HepG2 (cell line): ENCODE data around the gene ARHGAP25. TPM values are rescaled to one million over a fixed set of nuclear protein-coding genes. Genes with fewer than 3 reads are reported as not detected.

Experiments used
- ATAC-seq: fragments of 200-7000 bp; cut with Tn5 transposase; 3 replicates; pipeline ENCODE4 v1.9.1; 2020; ENCODE audit warnings: mild to moderate bottlenecking, moderate library complexity
- BruUV-seq: library from RNA; stranded (reverse); fragments of 400-500 nt; replicated peaks from 2 replicates; lab custom pipeline; 2021; lab: Mats Ljungman, UMichigan
- CTCF ChIA-PET: fragments of 300-600 bp; formaldehyde crosslinking; extraction: SDS; loops from one replicate; lab custom pipeline; 2021; ENCODE audit warnings: low total read pairs, inconsistent platforms, low intra/inter-chr PET ratio; lab: Yijun Ruan, JAX
- POLR2A ChIA-PET: fragments of 350-600 bp; sonication (Branson Sonifier 250); formaldehyde crosslinking; loops from one replicate; lab custom pipeline; 2020; ENCODE audit warnings: antibody characterized with exemption, inconsistent platforms; lab: Yijun Ruan, JAX
- DNase-seq: peaks from one replicate; pipeline ENCODE4 v3.0.0-alpha.2; 2015; ENCODE audit warnings: low spot score
- FAIRE-seq: peaks from 3 replicates; lab custom pipeline; 2011; peaks lifted over from hg19 to GRCh38; lab: Jason Lieb, UNC
- H2AFZ ChIP-seq: one replicate; pipeline ENCODE4 v1.6.1; 2011; ENCODE audit warnings: low read length, inconsistent platforms
- H3K27ac ChIP-seq: fragments of 300-600 bp; 3 replicates; pipeline ENCODE4 v1.8.0; 2011; ENCODE audit warnings: mixed run types, mild to moderate bottlenecking, mixed read lengths, low read length, inconsistent platforms; ENCODE audit not compliant: insufficient read depth; ENCODE audit errors: extremely low read length
- H3K27me3 ChIP-seq, 2 experiments: fragments of 200-600 bp in 1 of 2; 2 replicates in 1 of 2; 3 replicates in 1 of 2; pipeline versions ENCODE4 v1.6.0 to v1.8.0; 2011; ENCODE audit warnings: low read length in 2 of 2, mild to moderate bottlenecking in 2 of 2, moderate library complexity in 2 of 2, inconsistent platforms in 1 of 2; ENCODE audit not compliant: insufficient read depth in 2 of 2, control insufficient read depth in 1 of 2
- H3K36me3 ChIP-seq, 2 experiments: fragments of 200-600 bp in 1 of 2; replicated peaks in 1 of 2; 2 replicates in 1 of 2; 3 replicates in 1 of 2; pipeline versions ENCODE4 v1.5.1 to v1.8.0; 2011; ENCODE audit warnings: low read length in 2 of 2, inconsistent platforms in 1 of 2; ENCODE audit not compliant: insufficient read depth in 2 of 2, control insufficient read depth in 1 of 2
- H3K4me1 ChIP-seq: 2 replicates; pipeline ENCODE4 v1.5.1; 2012; ENCODE audit warnings: low read length, inconsistent platforms; ENCODE audit not compliant: insufficient read depth
- H3K4me2 ChIP-seq: 2 replicates; pipeline ENCODE4 v1.6.0; 2011; ENCODE audit warnings: low read depth, low read length, inconsistent platforms
- H3K4me3 ChIP-seq, 3 experiments: fragments of 200-600 bp in 1 of 3; sonication (generic), shearing (Covaris generic) in 1 of 3; replicated peaks in 1 of 3; 2 replicates each; pipeline ENCODE4 v1.5.1; 2011 to 2016; ENCODE audit warnings: low read length in 3 of 3, inconsistent platforms in 2 of 3, low read depth in 2 of 3, mild to moderate bottlenecking in 2 of 3, control low read depth in 1 of 3, mixed read lengths in 1 of 3; ENCODE audit not compliant: insufficient read depth in 1 of 3
- H3K79me2 ChIP-seq: one replicate; pipeline ENCODE4 v1.6.1; 2011; ENCODE audit warnings: low read length, inconsistent platforms; ENCODE audit not compliant: insufficient read depth
- H3K9ac ChIP-seq: 2 replicates; pipeline ENCODE4 v1.6.0; 2011; ENCODE audit warnings: mild to moderate bottlenecking, low read depth, low read length, inconsistent platforms; ENCODE audit not compliant: insufficient read depth
- H3K9me3 ChIP-seq: 2 replicates; pipeline ENCODE4 v1.5.1; 2012; ENCODE audit warnings: mild to moderate bottlenecking, low read length
- H4K20me1 ChIP-seq: 2 replicates; pipeline ENCODE4 v1.6.0; 2011; ENCODE audit warnings: inconsistent platforms, mild to moderate bottlenecking, low read length, moderate library complexity; ENCODE audit not compliant: insufficient read depth
- BCL6 ChIP-seq: IDR thresholded peaks from 2 replicates; pipeline ENCODE4 v1.6.1; 2016; ENCODE audit warnings: missing genetic modification reagents, missing compliant biosample characterization
- CBX1 ChIP-seq: IDR thresholded peaks from one replicate; pipeline ENCODE4 v1.6.1; 2016; ENCODE audit warnings: antibody characterized with exemption, low read depth
- EED ChIP-seq: sonication (generic); formaldehyde crosslinking; IDR thresholded peaks from 2 replicates; pipeline ENCODE4 v1.5.0; 2020; ENCODE audit warnings: mild to moderate bottlenecking, missing genetic modification reagents
- FOXA3 ChIP-seq: IDR thresholded peaks from 2 replicates; pipeline ENCODE4 v1.6.1; 2016; ENCODE audit warnings: missing genetic modification reagents, missing compliant biosample characterization
- GATAD1 ChIP-seq: IDR thresholded peaks from 2 replicates; pipeline ENCODE4 v1.6.1; 2016; ENCODE audit warnings: missing genetic modification reagents, missing compliant biosample characterization
- HNF1B ChIP-seq: sonication (generic); formaldehyde crosslinking; IDR thresholded peaks from 2 replicates; pipeline ENCODE4 v1.5.1; 2020; ENCODE audit warnings: mild to moderate bottlenecking, moderate library complexity, missing genetic modification reagents
- IRX3 ChIP-seq: sonication (generic); formaldehyde crosslinking; IDR thresholded peaks from 2 replicates; pipeline ENCODE4 v1.8.1; 2023; ENCODE audit warnings: mild to moderate bottlenecking, low read depth, missing genetic modification reagents, borderline replicate concordance
- KDM2A ChIP-seq: sonication (generic); formaldehyde crosslinking; IDR thresholded peaks from 2 replicates; pipeline ENCODE4 v1.4.0; 2020; ENCODE audit warnings: low read depth, missing genetic modification reagents, borderline replicate concordance
- KLF12 ChIP-seq: sonication (generic); formaldehyde crosslinking; IDR thresholded peaks from 2 replicates; pipeline ENCODE4 v1.4.0; 2020; ENCODE audit warnings: missing genetic modification reagents, borderline replicate concordance
- KLF9 ChIP-seq: IDR thresholded peaks from 2 replicates; pipeline ENCODE4 v1.6.1; 2016; ENCODE audit warnings: low read depth
- PCBP2 ChIP-seq: fragments of 200-400 bp; formaldehyde crosslinking; optimal IDR thresholded peaks from 2 replicates; pipeline ENCODE3; 2018; ENCODE audit warnings: low read length, low read depth; ENCODE audit not compliant: poor library complexity, severe bottlenecking
- REPIN1 ChIP-seq: sonication (generic); formaldehyde crosslinking; IDR thresholded peaks from 2 replicates; pipeline ENCODE4 v1.8.0; 2022; ENCODE audit warnings: missing genetic modification reagents, low read depth, mild to moderate bottlenecking, borderline replicate concordance
- ZNF160 ChIP-seq: sonication (generic); formaldehyde crosslinking; IDR thresholded peaks from 2 replicates; pipeline ENCODE4 v1.8.0; 2022; ENCODE audit warnings: mild to moderate bottlenecking, inconsistent platforms, missing genetic modification reagents
- ZNF724P ChIP-seq: sonication (generic); formaldehyde crosslinking; IDR thresholded peaks from 2 replicates; pipeline ENCODE4 v1.8.0; 2022; ENCODE audit warnings: missing genetic modification reagents, borderline replicate concordance
- ZNF773 ChIP-seq: sonication (generic); formaldehyde crosslinking; IDR thresholded peaks from 2 replicates; pipeline ENCODE4 v1.4.0; 2020; ENCODE audit warnings: missing genetic modification reagents, borderline replicate concordance
- ZNF781 ChIP-seq: sonication (generic); formaldehyde crosslinking; IDR thresholded peaks from 2 replicates; pipeline ENCODE4 v1.5.1; 2020; ENCODE audit warnings: borderline replicate concordance, mild to moderate bottlenecking, missing genetic modification reagents; ENCODE audit errors: not compliant biosample characterization
- ZNF788 ChIP-seq: sonication (generic); formaldehyde crosslinking; IDR thresholded peaks from 2 replicates; pipeline ENCODE4 v1.5.0; 2020; ENCODE audit warnings: mild to moderate bottlenecking, missing genetic modification reagents, borderline replicate concordance
- WGBS: methylation state at CpG from one replicate; pipeline ENCODE4 v1.1.6; 2017; ENCODE audit warnings: low lambda C conversion rate; 5-methylcytosine and 5-hydroxymethylcytosine counted together
- in situ Hi-C: cut with HindIII; loops from 2 replicates; pipeline ENCODE4 v1.10.0; 2017; ENCODE audit warnings: low pct_unique_long_range_greater_than_20kb; ENCODE audit not compliant: extremely low pct_ligation_motif_present
- intact Hi-C: fragments of 100-400 bp; cut with micrococcal nuclease; formaldehyde crosslinking; loops from one replicate; pipeline ENCODE4 v1.10.0; 2022; ENCODE audit not compliant: unreplicated experiment
- polyA plus RNA-seq, 8 experiments: library from polyadenylated mRNA; depleted of rRNA in 3 of 8; stranded (reverse) in 7 of 8; unstranded in 1 of 8; fragments of >200 nt; fragmentation: Illumina TruSeq in 4 of 8; extraction: Trizol in 4 of 8; gene quantifications; 2 replicates each; pipeline versions ENCODE4 v1.2.1 to v1.2.3, GENCODE V29; 2011 to 2016; ENCODE audit warnings: low read depth in 4 of 8, missing spikeins in 1 of 8, mixed read lengths in 1 of 8; ENCODE audit not compliant: insufficient read depth in 1 of 8
- total RNA-seq, 5 experiments: library from RNA; depleted of rRNA; stranded (reverse); fragments of >200 nt; fragmentation: Illumina TruSeq; extraction: Trizol; gene quantifications; 2 replicates each; pipeline ENCODE4 v1.2.3, GENCODE V29; 2016; ENCODE audit warnings: low read depth in 1 of 5
- TF ChIP-seq, protein P1 (sequence below): sonication (generic); formaldehyde crosslinking; IDR thresholded peaks from 2 replicates; pipeline ENCODE4 v1.8.1; 2022; ENCODE audit warnings: low read depth, mild to moderate bottlenecking, missing genetic modification reagents
- TF ChIP-seq, protein P2 (sequence below): sonication (generic); formaldehyde crosslinking; IDR thresholded peaks from 2 replicates; pipeline ENCODE4 v1.8.0; 2023; ENCODE audit warnings: mild to moderate bottlenecking, missing genetic modification reagents

The ARHGAP25 gene
- total and polyA plus RNA-seq, 2 of the 13 experiments (the other 11 are each of a cell fraction or from before 2014, with no cell fraction given): not detected

- no TSS peak for BruUV-seq
These were observed 57.3 kb downstream of the ARHGAP25 start for GRCh38 chr2:68791914-68792313.

More at GRCh38 chr2:68791914-68792313, 57.3 kb downstream of the ARHGAP25 start:
- FAIRE-seq: no peak
- no peak for TF ChIP-seq ZNF788
- TF ChIP-seq, protein P1, sequence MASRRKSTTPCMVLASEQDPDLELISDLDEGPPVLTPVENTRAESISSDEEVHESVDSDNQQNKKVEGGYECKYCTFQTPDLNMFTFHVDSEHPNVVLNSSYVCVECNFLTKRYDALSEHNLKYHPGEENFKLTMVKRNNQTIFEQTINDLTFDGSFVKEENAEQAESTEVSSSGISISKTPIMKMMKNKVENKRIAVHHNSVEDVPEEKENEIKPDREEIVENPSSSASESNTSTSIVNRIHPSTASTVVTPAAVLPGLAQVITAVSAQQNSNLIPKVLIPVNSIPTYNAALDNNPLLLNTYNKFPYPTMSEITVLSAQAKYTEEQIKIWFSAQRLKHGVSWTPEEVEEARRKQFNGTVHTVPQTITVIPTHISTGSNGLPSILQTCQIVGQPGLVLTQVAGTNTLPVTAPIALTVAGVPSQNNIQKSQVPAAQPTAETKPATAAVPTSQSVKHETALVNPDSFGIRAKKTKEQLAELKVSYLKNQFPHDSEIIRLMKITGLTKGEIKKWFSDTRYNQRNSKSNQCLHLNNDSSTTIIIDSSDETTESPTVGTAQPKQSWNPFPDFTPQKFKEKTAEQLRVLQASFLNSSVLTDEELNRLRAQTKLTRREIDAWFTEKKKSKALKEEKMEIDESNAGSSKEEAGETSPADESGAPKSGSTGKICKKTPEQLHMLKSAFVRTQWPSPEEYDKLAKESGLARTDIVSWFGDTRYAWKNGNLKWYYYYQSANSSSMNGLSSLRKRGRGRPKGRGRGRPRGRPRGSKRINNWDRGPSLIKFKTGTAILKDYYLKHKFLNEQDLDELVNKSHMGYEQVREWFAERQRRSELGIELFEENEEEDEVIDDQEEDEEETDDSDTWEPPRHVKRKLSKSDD (CRISPR knock-in tag): no peak
- TF ChIP-seq, protein P2, sequence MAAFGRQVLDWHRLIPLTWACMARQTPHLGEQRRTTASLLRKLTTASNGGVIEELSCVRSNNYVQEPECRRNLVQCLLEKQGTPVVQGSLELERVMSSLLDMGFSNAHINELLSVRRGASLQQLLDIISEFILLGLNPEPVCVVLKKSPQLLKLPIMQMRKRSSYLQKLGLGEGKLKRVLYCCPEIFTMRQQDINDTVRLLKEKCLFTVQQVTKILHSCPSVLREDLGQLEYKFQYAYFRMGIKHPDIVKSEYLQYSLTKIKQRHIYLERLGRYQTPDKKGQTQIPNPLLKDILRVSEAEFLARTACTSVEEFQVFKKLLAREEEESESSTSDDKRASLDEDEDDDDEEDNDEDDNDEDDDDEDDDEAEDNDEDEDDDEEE (CRISPR knock-in tag): no peak
- no peak for TF ChIP-seq HNF1B (CRISPR knock-in tag)
- no peak for TF ChIP-seq CBX1
- no peak for TF ChIP-seq EED (CRISPR knock-in tag)
- TF ChIP-seq KLF12: no peak
- no peak for TF ChIP-seq FOXA3 (CRISPR knock-in tag)
- no peak for TF ChIP-seq ZNF781
- no peak for TF ChIP-seq ZNF773 (CRISPR knock-in tag)
- no peak for TF ChIP-seq GATAD1
- TF ChIP-seq KLF9 (CRISPR knock-in tag): no peak
- no peak for TF ChIP-seq REPIN1 (CRISPR knock-in tag)
- TF ChIP-seq ZNF724P (CRISPR knock-in tag): no peak
- TF ChIP-seq BCL6 (CRISPR knock-in tag): no peak
- no peak for TF ChIP-seq IRX3 (CRISPR knock-in tag)
- TF ChIP-seq KDM2A (CRISPR knock-in tag): no peak
- TF ChIP-seq PCBP2: no peak
- TF ChIP-seq ZNF160 (CRISPR knock-in tag): no peak
- TF ChIP-seq, all 625 proteins: peak for 0
- POLR2A ChIA-PET: no interaction called here
- intact Hi-C loops (no loop called here), in situ Hi-C loops (no loop called here)
- Histone ChIP-seq H3K9me3 (no peaks in the 10 kb centered on the region), H3K79me2 (no peaks in the 10 kb centered on the region), H3K9ac (no peak overlapping the region), H3K4me2 (no peak overlapping the region), H4K20me1 (no peaks in the 10 kb centered on the region), H3K36me3 (no peaks in the 10 kb centered on the region), H2AFZ (no peak overlapping the region), H3K4me1 (no peaks in the 10 kb centered on the region), H3K27ac (no peak overlapping the region), H3K4me3 (no peak overlapping the region), H3K27me3 (peaks cover 2 to 43% of the 10 kb centered on the region in 2 experiments; a peak in 4 of 5 replicates)
- CTCF ChIA-PET: no interaction called here
- DNase-seq (no peak), ATAC-seq (no peak)
- 0% methylated on average over 1 of the region's 1 CpG for WGBS
